Naive thymus-derived CD4-positive, alpha-beta T cell (primary cell): Measurements from ENCODE around the gene PGC. TPM values are rescaled to one million over a fixed set of nuclear protein-coding genes. Genes with fewer than 3 reads are reported as not detected.

Experiments
- ATAC-seq: fragments of 150-1000 bp; cut with Tn5 transposase; 2 replicates; pipeline ENCODE4 v1.10.0; 2021; ENCODE audit warnings: mild to moderate bottlenecking, moderate library complexity
- CTCF ChIA-PET: fragments of 350-600 bp; sonication (Branson Sonifier 250); formaldehyde crosslinking; loops from one replicate; lab custom pipeline; 2021; ENCODE audit warnings: antibody characterized with exemption; lab: Charles Lee
- POLR2A ChIA-PET: fragments of 350-600 bp; sonication (Branson Sonifier 250); formaldehyde crosslinking; loops from one replicate; lab custom pipeline; 2021; ENCODE audit warnings: antibody characterized with exemption, inconsistent platforms; lab: Charles Lee
- DNase-seq, 9 donors: peaks; one replicate each; pipeline versions ENCODE4 v3.0.0 to v3.0.0-alpha.2; 2020 to 2022; ENCODE audit warnings: mixed read lengths in 1 of 9
- H3K27ac ChIP-seq: one replicate; pipeline ENCODE4 v1.7.0; 2013; ENCODE audit warnings: mild to moderate bottlenecking, low read depth, low read length, moderate library complexity
- H3K27me3 ChIP-seq, 2 donors: one replicate each; pipeline ENCODE4 v1.7.0; 2013; ENCODE audit warnings: low read length in 2 of 2, mild to moderate bottlenecking in 2 of 2, moderate library complexity in 2 of 2; ENCODE audit not compliant: control insufficient read depth in 2 of 2, insufficient read depth in 2 of 2
- H3K36me3 ChIP-seq, 3 experiments: 1 replicate in 2 of 3; 2 replicates in 1 of 3; pipeline ENCODE4 v1.7.0; 2013; ENCODE audit warnings: low read length in 3 of 3, mild to moderate bottlenecking in 3 of 3, moderate library complexity in 1 of 3; ENCODE audit not compliant: insufficient read depth in 3 of 3, control insufficient read depth in 2 of 3
- H3K4me1 ChIP-seq, 2 donors: one replicate each; pipeline ENCODE4 v1.7.0; 2013; ENCODE audit warnings: low read length in 2 of 2, mild to moderate bottlenecking in 2 of 2, moderate library complexity in 1 of 2; ENCODE audit not compliant: control insufficient read depth in 2 of 2, insufficient read depth in 2 of 2
- H3K4me3 ChIP-seq: 2 replicates; pipeline ENCODE4 v1.7.0; 2013; ENCODE audit warnings: mild to moderate bottlenecking, low read length
- H3K9me3 ChIP-seq, 3 experiments: 1 replicate in 2 of 3; 2 replicates in 1 of 3; pipeline ENCODE4 v1.7.0; 2013; ENCODE audit warnings: low read length in 3 of 3; ENCODE audit not compliant: control insufficient read depth in 2 of 3
- H3K27ac Mint-ChIP-seq, 9 donors: one replicate each; pipeline ENCODE4 v1.8.0; 2020 to 2022; ENCODE audit warnings: mixed read lengths in 9 of 9, mild to moderate bottlenecking in 8 of 9, moderate library complexity in 5 of 9, inconsistent platforms in 2 of 9
- H3K27me3 Mint-ChIP-seq, 5 donors: one replicate each; pipeline ENCODE4 v1.8.0; 2021 to 2022; ENCODE audit warnings: mixed read lengths in 5 of 5, mild to moderate bottlenecking in 1 of 5
- H3K36me3 Mint-ChIP-seq, 5 donors: one replicate each; pipeline ENCODE4 v1.8.0; 2020 to 2022; ENCODE audit warnings: mixed read lengths in 5 of 5, mild to moderate bottlenecking in 3 of 5, inconsistent platforms in 1 of 5
- H3K4me1 Mint-ChIP-seq, 7 donors: one replicate each; pipeline ENCODE4 v1.8.0; 2020 to 2022; ENCODE audit warnings: mixed read lengths in 7 of 7, mild to moderate bottlenecking in 3 of 7, inconsistent platforms in 1 of 7
- H3K4me3 Mint-ChIP-seq, 10 donors: one replicate each; pipeline ENCODE4 v1.8.0; 2020 to 2022; ENCODE audit warnings: mild to moderate bottlenecking in 10 of 10, mixed read lengths in 10 of 10, moderate library complexity in 6 of 10, inconsistent platforms in 2 of 10
- H3K9me3 Mint-ChIP-seq, 11 donors: one replicate each; pipeline ENCODE4 v1.8.0; 2020 to 2022; ENCODE audit warnings: mixed read lengths in 11 of 11, mild to moderate bottlenecking in 4 of 11, inconsistent platforms in 1 of 11, moderate library complexity in 1 of 11
- intact Hi-C, 2 donors: fragments of 100-400 bp; cut with micrococcal nuclease; formaldehyde crosslinking; loops; one replicate each; pipeline ENCODE4 v1.15.1; 2023
- polyA plus RNA-seq, 2 donors: library from polyadenylated mRNA; unstranded; fragments of 300-500 nt; fragmentation: Illumina TruSeq; gene quantifications; one replicate each; pipeline ENCODE4 v1.2.3, GENCODE V29; 2021
- total RNA-seq, 6 experiments: library from RNA in 5 of 6; stranded (reverse) in 5 of 6; gene quantifications; 1 replicate in 5 of 6; 2 replicates in 1 of 6; pipeline ENCODE4 v1.2.3 and lab custom pipeline; 2021 to 2026

Gene PGC
- total and polyA plus RNA-seq, 7 experiments from 2014 or later, result not detected

DNA sequence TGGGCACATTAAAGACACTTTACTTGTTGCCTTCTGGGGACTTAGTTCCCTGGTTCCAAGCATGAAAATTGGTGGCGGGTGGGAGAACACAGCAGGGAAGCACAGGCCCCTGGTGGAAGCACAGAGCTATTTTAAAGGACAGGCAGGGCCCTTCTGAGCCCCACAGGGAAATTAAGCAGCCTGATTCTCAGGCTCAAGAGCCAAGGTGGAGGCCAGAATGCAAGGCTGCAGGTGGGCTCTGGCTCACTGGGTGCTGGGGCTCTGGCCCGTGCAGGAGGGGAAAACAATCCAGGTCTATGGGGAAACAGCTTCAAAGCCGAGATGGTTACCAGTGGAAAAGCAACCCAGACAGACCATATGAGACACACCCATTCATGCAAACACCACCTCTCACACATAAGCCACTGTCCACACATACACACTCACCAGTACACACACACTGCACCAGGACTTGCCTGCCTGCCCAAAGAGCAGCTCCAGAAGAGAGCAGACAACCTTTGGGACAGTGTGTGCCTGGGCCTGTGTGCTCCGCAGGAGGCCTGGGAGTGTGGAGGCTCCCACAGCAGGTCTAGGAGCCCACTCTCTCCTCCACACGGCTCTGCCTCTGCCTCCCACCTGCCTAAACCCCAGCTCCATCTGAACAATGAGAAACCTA, 42.4 kb downstream of the PGC start:
- intact Hi-C loops, result no loop called here
- no peaks in the 10 kb centered on the region for H3K9me3 ChIP-seq
- peaks cover 26 to 31% of the 10 kb centered on the region in 2 donors for H3K4me1 ChIP-seq
- H3K27ac ChIP-seq, result no peak overlapping the region
- POLR2A ChIA-PET, result no interaction called here
- peaks cover 0 to 4% (median 0%) of the 10 kb centered on the region in 5 donors for H3K36me3 Mint-ChIP-seq
- H3K9me3 Mint-ChIP-seq, result no peaks in the 10 kb centered on the region
- H3K27ac Mint-ChIP-seq, result no peak overlapping the region
- peaks cover 23 to 57% (median 33%) of the 10 kb centered on the region in 7 donors for H3K4me1 Mint-ChIP-seq
- H3K36me3 ChIP-seq, result no peaks in the 10 kb centered on the region
- ATAC-seq (no peak), DNase-seq (no peak)
- H3K27me3 ChIP-seq, result no peaks in the 10 kb centered on the region
- CTCF ChIA-PET, result interaction anchor here (1.3 kb wide), 1 partner anchor 488 kb away, joined by 4 read pairs; no protein-coding TSS in a partner anchor
- peak overlapping the region in 2 of 10 donors; percentile 14 to 30 for H3K4me3 Mint-ChIP-seq
- H3K27me3 Mint-ChIP-seq, result no peaks in the 10 kb centered on the region
- H3K4me3 ChIP-seq, result no peak overlapping the region

- Mint-ChIP-seq H3K27ac (no peak overlapping the region), H3K36me3 (no peaks in the 10 kb centered on the region), H3K27me3 (no peaks in the 10 kb centered on the region), H3K4me1 (peaks cover 22 to 52% (median 29%) of the 10 kb centered on the region in 7 donors), H3K4me3 (no peak overlapping the region), H3K9me3 (no peaks in the 10 kb centered on the region)
- Histone ChIP-seq H3K4me3 (no peak overlapping the region), H3K9me3 (no peaks in the 10 kb centered on the region), H3K36me3 (no peaks in the 10 kb centered on the region), H3K27me3 (no peaks in the 10 kb centered on the region), H3K27ac (no peak overlapping the region), H3K4me1 (peaks cover 26 to 31% of the 10 kb centered on the region in 2 donors)
- intact Hi-C loops, result no loop called here
- POLR2A ChIA-PET, result no interaction called here
- CTCF ChIA-PET, result no interaction called here
- ATAC-seq (no peak), DNase-seq (no peak)
These were observed 43.2 kb downstream of the PGC start for GRCh38 chr6:41704028-41704427.

DNA sequence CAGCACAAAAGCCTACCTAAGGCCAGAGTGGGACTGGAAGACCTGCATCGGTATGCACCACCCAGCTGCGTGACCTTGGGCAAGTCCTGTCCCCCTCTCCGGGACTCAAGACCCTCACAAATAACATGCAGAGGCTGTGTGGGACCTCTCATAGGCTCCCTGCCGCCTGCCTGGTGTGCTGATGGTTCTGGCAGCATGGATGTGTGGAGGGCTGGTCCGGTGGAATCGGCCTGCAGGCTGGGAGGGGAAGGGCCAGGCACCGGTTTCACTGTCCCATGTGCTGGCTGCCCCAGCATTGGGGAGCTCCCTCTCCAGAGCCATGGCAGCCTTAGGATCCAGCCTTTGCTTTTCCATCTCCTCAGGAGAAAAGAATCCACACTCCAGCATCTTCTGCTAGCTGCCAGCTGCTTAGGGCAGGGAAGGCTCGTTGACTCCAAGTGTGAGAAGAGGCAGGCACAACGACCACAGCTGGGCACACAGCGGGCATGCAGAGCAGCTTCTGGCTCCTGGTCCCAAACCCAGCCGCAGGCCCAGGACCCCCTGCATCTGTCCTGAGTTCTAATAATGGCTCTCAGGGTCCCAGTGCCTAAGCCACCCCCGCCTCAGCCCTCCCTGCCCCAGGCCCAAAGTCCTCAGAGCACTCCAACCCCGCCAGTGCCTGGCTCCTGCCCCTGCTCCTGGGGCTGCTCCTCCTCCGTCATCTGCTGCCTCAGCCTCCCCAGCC, 44.3 kb downstream of the PGC start:
- no peak overlapping the region for H3K27ac ChIP-seq
- ChIA-PET CTCF (interaction anchor here (0.6 kb wide), 1 partner anchor 52 kb away, joined by 4 read pairs; no protein-coding TSS in a partner anchor), POLR2A (no interaction called here)
- H3K4me1 ChIP-seq, result peaks cover 16 to 25% of the 10 kb centered on the region in 2 donors
- H3K9me3 ChIP-seq, result no peaks in the 10 kb centered on the region
- Mint-ChIP-seq H3K4me1 (peaks cover 13 to 41% (median 20%) of the 10 kb centered on the region in 7 donors), H3K9me3 (no peaks in the 10 kb centered on the region), H3K4me3 (no peak overlapping the region), H3K27me3 (no peaks in the 10 kb centered on the region), H3K36me3 (peaks cover 0 to 5% (median 0%) of the 10 kb centered on the region in 5 donors), H3K27ac (peak overlapping the region in 1 of 9 donors; percentile 38)
- no peaks in the 10 kb centered on the region for H3K36me3 ChIP-seq
- ATAC-seq (no peak), DNase-seq (no peak)
- H3K27me3 ChIP-seq, result no peaks in the 10 kb centered on the region
- intact Hi-C loops, result no loop called here
- H3K4me3 ChIP-seq, result no peak overlapping the region

DNA sequence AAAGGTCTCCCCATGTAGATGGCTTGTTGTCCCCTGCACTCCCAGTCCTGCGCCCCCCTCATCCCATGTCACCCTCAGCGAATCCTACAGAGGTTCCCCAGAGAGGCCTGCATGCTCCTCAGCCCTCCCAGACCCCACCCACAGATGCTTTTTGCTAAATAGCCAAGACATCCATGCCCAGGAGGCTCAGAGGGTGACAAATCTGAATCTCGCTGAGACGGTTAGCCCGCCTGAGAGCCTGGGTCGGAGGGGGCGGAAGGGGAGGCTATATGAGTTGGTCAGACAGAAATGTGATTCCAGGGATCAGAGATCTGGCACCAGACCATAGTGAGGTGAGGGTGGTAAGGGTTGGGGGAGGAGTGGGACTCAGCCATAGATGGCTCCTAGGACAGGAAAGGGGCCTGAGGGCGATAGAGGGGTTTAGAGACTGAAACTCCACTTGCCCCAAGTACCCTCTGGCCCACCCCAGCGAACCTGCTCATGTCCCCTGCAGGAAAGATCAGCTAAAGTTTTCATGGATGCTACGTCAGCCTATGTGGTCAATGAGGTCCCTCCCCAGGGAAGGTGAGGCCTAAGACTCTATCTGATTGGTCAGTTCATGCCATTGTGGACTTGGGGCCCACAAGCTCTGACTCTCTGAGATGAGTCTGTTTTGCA, 45.0 kb downstream of the PGC start:
- H3K36me3 Mint-ChIP-seq, result peaks cover 0 to 5% (median 0%) of the 10 kb centered on the region in 5 donors
- H3K27ac Mint-ChIP-seq, result peak overlapping the region in 1 of 9 donors; percentile 38
- POLR2A ChIA-PET, result no interaction called here
- peaks cover 6 to 34% (median 13%) of the 10 kb centered on the region in 7 donors for H3K4me1 Mint-ChIP-seq
- CTCF ChIA-PET, result interaction anchor here (0.6 kb wide), 1 partner anchor 52 kb away, joined by 4 read pairs; no protein-coding TSS in a partner anchor
- Histone ChIP-seq H3K27ac (no peak overlapping the region), H3K27me3 (no peaks in the 10 kb centered on the region), H3K36me3 (no peaks in the 10 kb centered on the region), H3K4me3 (no peak overlapping the region), H3K9me3 (no peaks in the 10 kb centered on the region), H3K4me1 (peaks cover 9 to 18% of the 10 kb centered on the region in 2 donors)
- intact Hi-C loops, result no loop called here
- no peak overlapping the region for H3K4me3 Mint-ChIP-seq
- H3K27me3 Mint-ChIP-seq, result no peaks in the 10 kb centered on the region
- H3K9me3 Mint-ChIP-seq, result no peaks in the 10 kb centered on the region
- ATAC-seq (no peak), DNase-seq (no peak)

DNA sequence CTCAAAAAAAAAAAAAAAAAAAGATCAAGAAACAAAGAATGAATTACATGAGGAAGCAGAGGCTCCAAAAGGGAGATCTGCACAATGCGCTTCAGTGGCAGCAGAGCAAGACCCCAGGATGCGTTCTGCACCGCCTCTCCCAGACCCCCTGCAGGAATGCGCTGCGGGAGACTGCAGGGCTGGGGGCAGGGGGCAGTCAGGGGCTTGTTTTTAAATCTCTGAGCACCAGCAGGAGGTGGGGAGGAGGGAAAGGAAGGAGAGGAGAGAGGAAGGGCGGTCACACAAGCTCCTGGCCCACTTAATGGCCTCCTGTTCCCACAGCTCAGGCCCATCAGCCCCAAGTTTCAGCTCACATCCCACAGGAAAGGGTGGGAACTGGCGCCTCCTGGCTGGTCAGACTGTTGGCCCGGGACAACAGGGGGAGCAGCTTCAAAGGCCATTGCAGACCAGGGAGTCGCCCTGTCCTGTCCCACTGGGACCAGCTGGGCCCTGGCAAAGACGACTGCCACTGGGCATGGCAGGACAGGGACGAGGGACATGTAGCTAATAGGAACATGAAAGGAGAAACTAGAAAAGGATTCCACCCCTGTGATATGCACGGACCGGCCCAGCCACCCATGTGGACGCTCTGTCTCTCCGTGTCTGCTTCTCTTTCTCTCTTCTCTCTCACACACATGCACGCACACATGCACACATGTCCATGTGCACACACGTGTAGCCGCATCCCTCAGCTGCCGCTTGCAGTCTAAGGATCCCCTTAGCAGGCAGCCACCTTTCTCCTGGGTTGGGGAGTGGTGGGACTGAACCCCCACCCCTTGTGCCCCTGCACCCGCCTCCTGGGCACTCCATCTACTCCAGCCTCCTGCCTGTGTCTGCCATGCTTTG, 46.5 kb downstream of the PGC start:
- no peaks in the 10 kb centered on the region for H3K27me3 ChIP-seq
- Mint-ChIP-seq H3K9me3 (no peaks in the 10 kb centered on the region), H3K4me3 (no peak overlapping the region), H3K27me3 (no peaks in the 10 kb centered on the region), H3K4me1 (peaks cover 0 to 19% (median 0%) of the 10 kb centered on the region in 7 donors), H3K27ac (no peak overlapping the region), H3K36me3 (peaks cover 0 to 5% (median 0%) of the 10 kb centered on the region in 5 donors)
- no peaks in the 10 kb centered on the region for H3K9me3 ChIP-seq
- H3K36me3 ChIP-seq, result no peaks in the 10 kb centered on the region
- ChIA-PET CTCF (no interaction called here), POLR2A (no interaction called here)
- ATAC-seq, result no peak
- H3K27ac ChIP-seq, result no peak overlapping the region
- peaks cover 0 to 3% of the 10 kb centered on the region in 2 donors for H3K4me1 ChIP-seq
- H3K4me3 ChIP-seq, result no peak overlapping the region
- intact Hi-C loops, result no loop called here
- DNase-seq, result no peak

GRCh38 chr6:41699063-41699462, 48.1 kb downstream of the PGC start:
- H3K4me3 ChIP-seq, result no peak overlapping the region
- Mint-ChIP-seq H3K4me1 (peaks cover 0 to 5% (median 0%) of the 10 kb centered on the region in 7 donors), H3K4me3 (no peak overlapping the region), H3K9me3 (no peaks in the 10 kb centered on the region), H3K27ac (no peak overlapping the region), H3K27me3 (no peaks in the 10 kb centered on the region), H3K36me3 (peaks cover 0 to 5% (median 0%) of the 10 kb centered on the region in 5 donors)
- ChIA-PET POLR2A (no interaction called here), CTCF (no interaction called here)
- no peaks in the 10 kb centered on the region for H3K4me1 ChIP-seq
- H3K27ac ChIP-seq, result no peak overlapping the region
- H3K36me3 ChIP-seq, result no peaks in the 10 kb centered on the region
- intact Hi-C loops, result no loop called here
- DNase-seq, result no peak
- ATAC-seq, result no peak
- H3K27me3 ChIP-seq, result no peaks in the 10 kb centered on the region
- no peaks in the 10 kb centered on the region for H3K9me3 ChIP-seq
